Activated CD8-positive, alpha-beta T cell treated with anti-CD3 and anti-CD28 coated beads for 36 hours (primary cell): ENCODE data around the gene PRPF6. TPM values are rescaled to one million over a fixed set of nuclear protein-coding genes. Genes with fewer than 3 reads are reported as not detected.

Source experiments
- ATAC-seq: fragments of 200-7000 bp; cut with Tn5 transposase; one replicate; pipeline ENCODE4 v1.10.0; 2021; ENCODE audit warnings: mild to moderate bottlenecking, moderate library complexity
- CTCF ChIA-PET: fragments of 350-600 bp; sonication (Branson Sonifier 250); formaldehyde crosslinking; loops from one replicate; lab custom pipeline; 2021; ENCODE audit warnings: antibody characterized with exemption; lab: Charles Lee
- POLR2A ChIA-PET: fragments of 350-600 bp; sonication (Branson Sonifier 250); formaldehyde crosslinking; loops from one replicate; lab custom pipeline; 2021; ENCODE audit warnings: antibody characterized with exemption; lab: Charles Lee
- DNase-seq: peaks from one replicate; pipeline ENCODE4 v3.0.0-alpha.2; 2020
- H3K27ac Mint-ChIP-seq: one replicate; pipeline ENCODE4 v1.8.0; 2021; ENCODE audit warnings: mild to moderate bottlenecking, mixed read lengths
- H3K27me3 Mint-ChIP-seq: one replicate; pipeline ENCODE4 v1.8.0; 2021; ENCODE audit warnings: mixed read lengths
- H3K36me3 Mint-ChIP-seq: one replicate; pipeline ENCODE4 v1.8.0; 2021; ENCODE audit warnings: low read depth, mixed read lengths
- H3K4me1 Mint-ChIP-seq: one replicate; pipeline ENCODE4 v1.8.0; 2021; ENCODE audit warnings: low read depth, mixed read lengths
- H3K4me3 Mint-ChIP-seq: one replicate; pipeline ENCODE4 v1.8.0; 2021; ENCODE audit warnings: mild to moderate bottlenecking, moderate library complexity, mixed read lengths
- H3K9me3 Mint-ChIP-seq: one replicate; pipeline ENCODE4 v1.8.0; 2021; ENCODE audit warnings: mixed read lengths
- CTCF ChIP-seq: fragments of 200-600 bp; IDR thresholded peaks from one replicate; pipeline ENCODE4 v1.8.0; 2022; ENCODE audit warnings: antibody characterized with exemption, mild to moderate bottlenecking
- intact Hi-C: fragments of 100-400 bp; cut with micrococcal nuclease; formaldehyde crosslinking; loops from one replicate; pipeline ENCODE4 v1.10.0; 2022
- microRNA-seq: library from miRNA; unstranded; fragments of <30 nt; microRNA quantifications from one replicate; pipeline ENCODE4 v1.2.0, GENCODE V29; 2022; ENCODE audit warnings: borderline microRNAs expressed, borderline replicate concordance
- total RNA-seq, 2 experiments: library from RNA; stranded (reverse); gene quantifications; one replicate each; pipeline ENCODE4 v1.2.3, GENCODE V29; 2021

The PRPF6 gene
- total RNA-seq, 2 experiments from 2014 or later, result 53.0 to 55.5 TPM

- no peaks in the 10 kb centered on the region for H3K9me3 Mint-ChIP-seq
- peak; percentile 58 for DNase-seq
- H3K27ac Mint-ChIP-seq, result peak within 1 kb of the TSS; percentile 65
- no peak for TF ChIP-seq CTCF
- ChIA-PET CTCF (interaction anchor here (0.7 to 6.0 kb wide), 8 partner anchors 10 to 100 kb away, joined by 3 to 61 read pairs (median 4); partner anchors contain the start of gene PRPF6), POLR2A (interaction anchor here (0.8 to 3.7 kb wide), 6 partner anchors 10 to 112 kb away, joined by 3 to 15 read pairs (median 4); no protein-coding TSS in a partner anchor)
- peaks cover 24% of the 10 kb centered on the region for H3K4me1 Mint-ChIP-seq
- peaks cover 6% of the 10 kb centered on the region for H3K27me3 Mint-ChIP-seq
- peaks cover 3% of the 10 kb centered on the region for H3K36me3 Mint-ChIP-seq
- intact Hi-C loops, result loop anchor here (5.0 kb wide), 1 partner anchor 42 kb away; no protein-coding TSS in a partner anchor
- ATAC-seq, result peak; percentile 35
- H3K4me3 Mint-ChIP-seq, result peak within 1 kb of the TSS; percentile 84
Observed at GRCh38 chr20:64080013-64080812, 99.3 kb downstream of the PRPF6 start, which contains the start of gene OPRL1. TSS of gene OPRL1 (plus strand) at chr20:64080082. CDS start at chr20:64092721, 12,639 bp downstream.

DNA sequence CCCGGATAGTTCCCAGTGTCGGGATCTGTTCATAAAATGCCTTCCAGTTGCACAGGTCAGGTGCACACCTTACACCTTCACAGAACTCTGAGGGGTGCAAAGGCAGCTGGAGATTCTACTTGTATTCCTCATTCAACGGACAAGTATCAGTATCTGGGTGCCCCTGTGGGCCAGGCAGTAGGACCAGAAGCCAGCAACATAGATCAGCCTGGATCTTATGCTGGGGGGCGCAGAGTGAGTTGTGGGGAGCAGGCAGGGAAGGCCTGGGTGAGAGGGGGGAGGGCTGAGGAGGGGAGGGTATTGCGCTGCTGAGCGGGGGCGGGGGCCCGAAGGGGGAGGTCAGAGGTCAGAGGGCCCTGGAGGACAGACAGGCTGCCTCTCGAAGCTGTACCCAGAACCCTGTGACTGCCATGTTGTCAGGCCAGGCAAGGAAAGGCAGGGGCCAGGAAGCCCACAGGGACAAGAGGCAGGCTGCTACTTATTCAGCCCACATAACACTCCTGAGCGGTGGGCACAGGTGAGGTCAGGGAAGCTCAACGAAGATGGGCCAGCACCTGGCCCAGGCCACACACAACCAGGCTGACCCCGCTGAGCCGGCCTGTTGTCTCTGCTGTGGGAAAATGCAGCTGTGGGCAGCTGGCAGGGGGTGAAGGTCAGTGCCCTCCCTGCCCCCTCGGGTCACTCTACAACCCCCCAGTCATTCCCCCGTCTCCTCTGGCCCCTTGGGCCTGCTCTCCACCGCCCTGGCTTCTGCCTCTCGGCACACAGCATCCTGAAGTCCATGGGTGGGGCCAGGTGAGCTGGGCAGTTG is 100.1 kb downstream of the PRPF6 start:
- intact Hi-C loops, result loop anchor here (5.0 kb wide), 1 partner anchor 41 kb away; no protein-coding TSS in a partner anchor
- POLR2A ChIA-PET, result interaction anchor here (1.7 to 3.7 kb wide), 2 partner anchors 9 to 12 kb away, joined by 5 to 15 read pairs; no protein-coding TSS in a partner anchor
- no peaks in the 10 kb centered on the region for H3K9me3 Mint-ChIP-seq
- DNase-seq (no peak), ATAC-seq (no peak)
- H3K36me3 Mint-ChIP-seq, result peaks cover 3% of the 10 kb centered on the region
- H3K27me3 Mint-ChIP-seq, result peaks cover 6% of the 10 kb centered on the region
- no peak for TF ChIP-seq CTCF
- H3K27ac Mint-ChIP-seq, result no peak overlapping the region
- CTCF ChIA-PET, result interaction anchor here (0.7 to 6.0 kb wide), 4 partner anchors 12 to 43 kb away, joined by 3 to 61 read pairs (median 4); no protein-coding TSS in a partner anchor
- peaks cover 24% of the 10 kb centered on the region for H3K4me1 Mint-ChIP-seq
- peak overlapping the region; percentile 70 for H3K4me3 Mint-ChIP-seq

DNA sequence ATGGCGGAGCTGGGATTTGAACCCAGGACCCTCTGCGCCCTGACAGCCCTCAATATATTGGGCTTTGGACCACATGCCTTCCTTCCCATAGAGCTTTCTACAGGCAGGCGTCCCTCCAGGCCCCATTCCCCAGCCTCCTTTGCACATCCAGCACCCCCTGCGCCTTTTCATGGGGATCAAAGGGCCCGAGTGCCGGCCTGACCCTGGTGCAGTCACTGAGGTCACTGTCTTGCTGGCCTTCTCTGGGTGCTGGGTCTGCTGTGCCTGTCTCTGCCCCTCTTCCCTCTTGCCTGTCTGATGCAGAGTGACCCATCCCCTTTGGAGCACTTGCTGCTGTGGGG is 100.7 kb downstream of the PRPF6 start:
- H3K4me3 Mint-ChIP-seq, result peak overlapping the region; percentile 37
- ATAC-seq, result no peak
- ChIA-PET POLR2A (interaction anchor here (1.1 to 3.7 kb wide), 3 partner anchors 9 to 17 kb away, joined by 4 to 15 read pairs (median 5); no protein-coding TSS in a partner anchor), CTCF (interaction anchor here (1.0 to 6.0 kb wide), 3 partner anchors 13 to 42 kb away, joined by 3 to 61 read pairs (median 20); no protein-coding TSS in a partner anchor)
- no peak for TF ChIP-seq CTCF
- no peaks in the 10 kb centered on the region for H3K9me3 Mint-ChIP-seq
- H3K36me3 Mint-ChIP-seq, result peaks cover 3% of the 10 kb centered on the region
- H3K4me1 Mint-ChIP-seq, result peaks cover 24% of the 10 kb centered on the region
- intact Hi-C loops, result loop anchor here (5.0 kb wide), 1 partner anchor 41 kb away; no protein-coding TSS in a partner anchor
- H3K27ac Mint-ChIP-seq, result no peak overlapping the region
- peaks cover 6% of the 10 kb centered on the region for H3K27me3 Mint-ChIP-seq
- DNase-seq, result no peak

GRCh38 chr20:64082126-64082731 is 101.3 kb downstream of the PRPF6 start:
- H3K27me3 Mint-ChIP-seq, result peaks cover 6% of the 10 kb centered on the region
- H3K27ac Mint-ChIP-seq, result no peak overlapping the region
- no peak for TF ChIP-seq CTCF
- peaks cover 3% of the 10 kb centered on the region for H3K36me3 Mint-ChIP-seq
- no peak for ATAC-seq
- CTCF ChIA-PET, result interaction anchor here (1.2 to 6.0 kb wide), 5 partner anchors 8 to 43 kb away, joined by 3 to 61 read pairs (median 5); no protein-coding TSS in a partner anchor
- H3K4me3 Mint-ChIP-seq, result no peak overlapping the region
- POLR2A ChIA-PET, result interaction anchor here (1.1 kb wide), 1 partner anchor 18 kb away, joined by 4 read pairs; no protein-coding TSS in a partner anchor
- no peaks in the 10 kb centered on the region for H3K9me3 Mint-ChIP-seq
- DNase-seq, result no peak
- H3K4me1 Mint-ChIP-seq, result peaks cover 24% of the 10 kb centered on the region
- intact Hi-C loops, result loop anchor here (5.0 kb wide), 1 partner anchor 40 kb away; no protein-coding TSS in a partner anchor

Small RNA genes within 50 kb of the gene (microRNA-seq; reads per million reads assigned to microRNA genes)
- gene MIR1914 (1.2 reads per million), gene MIR647 (0.91 reads per million), gene MIR6813 (1.5 reads per million)

Other genes with a start within 250 kb of the PRPF6 start
- gene LIME1, start 244.5 kb upstream of the PRPF6 start, total RNA-seq, result 10 to 100 TPM; 15.5 to 16.8 TPM
- gene SLC2A4RG, start 241.4 kb upstream of the PRPF6 start, total RNA-seq, result 10 to 100 TPM; 38.5 to 39.8 TPM
- gene ZBTB46, start 149.9 kb upstream of the PRPF6 start, total RNA-seq, result under 1 TPM; 0.31 to 0.38 TPM
- not detected for gene ABHD16B, start 119.6 kb upstream of the PRPF6 start, total RNA-seq
- gene TPD52L2, start 115.9 kb upstream of the PRPF6 start, total RNA-seq, result 10 to 100 TPM; 43.1 to 44.6 TPM
- 10 to 100 TPM; 32.2 to 32.5 TPM for gene DNAJC5, start 86.0 kb upstream of the PRPF6 start, total RNA-seq
- 10 to 100 TPM; 31.5 to 32.6 TPM for gene UCKL1, start 24.7 kb upstream of the PRPF6 start, total RNA-seq
- 1 to 10 TPM; 7.5 to 8.6 TPM for gene ZNF512B, start 11.2 kb upstream of the PRPF6 start, total RNA-seq
- 10 to 100 TPM; 17.4 to 17.5 TPM for gene SAMD10, start 1.5 kb upstream of the PRPF6 start, total RNA-seq
- gene C20orf204, start 55.0 kb downstream of the PRPF6 start, total RNA-seq, result 1 to 10 TPM; 2.8 to 4.7 TPM
- gene SOX18, start 68.5 kb downstream of the PRPF6 start, total RNA-seq, result not detected
- 10 to 100 TPM; 30.0 to 33.0 TPM for gene TCEA2, start 82.1 kb downstream of the PRPF6 start, total RNA-seq
- gene RGS19, start 98.4 kb downstream of the PRPF6 start, total RNA-seq, result 10 to 100 TPM; 42.5 to 44.1 TPM
- gene OPRL1, start 99.0 kb downstream of the PRPF6 start, total RNA-seq, result under 1 TPM; 0.61 to 0.63 TPM
- gene LKAAEAR1, start 103.3 kb downstream of the PRPF6 start, total RNA-seq, result under 1 TPM; 0.43 TPM
- gene NPBWR2, start 126.4 kb downstream of the PRPF6 start, total RNA-seq, result not detected
- gene MYT1, start 183.3 kb downstream of the PRPF6 start, total RNA-seq, result not detected